Lower leg skin (tissue), 3 donors: ENCODE results near the gene TMEM37.

ENCODE experiments used
- POLR2A ChIP-seq, 2 donors: fragments of 450-650 bp; IDR thresholded peaks; one replicate each; pipeline ENCODE4 v1.6.1; 2016 to 2017; ENCODE audit warnings: antibody characterized with exemption in 2 of 2, mild to moderate bottlenecking in 1 of 2, moderate library complexity in 1 of 2
- TF ChIP-seq, protein P1 (sequence below), 3 donors: fragments of 450-650 bp; IDR thresholded peaks; one replicate each; pipeline ENCODE4 v1.5.1; 2016; ENCODE audit warnings: antibody characterized with exemption in 3 of 3, mild to moderate bottlenecking in 3 of 3, moderate library complexity in 2 of 3

GRCh38 chr2:119384971-119385370, 46.7 kb upstream of the TMEM37 start:
- TF ChIP-seq, protein P1, sequence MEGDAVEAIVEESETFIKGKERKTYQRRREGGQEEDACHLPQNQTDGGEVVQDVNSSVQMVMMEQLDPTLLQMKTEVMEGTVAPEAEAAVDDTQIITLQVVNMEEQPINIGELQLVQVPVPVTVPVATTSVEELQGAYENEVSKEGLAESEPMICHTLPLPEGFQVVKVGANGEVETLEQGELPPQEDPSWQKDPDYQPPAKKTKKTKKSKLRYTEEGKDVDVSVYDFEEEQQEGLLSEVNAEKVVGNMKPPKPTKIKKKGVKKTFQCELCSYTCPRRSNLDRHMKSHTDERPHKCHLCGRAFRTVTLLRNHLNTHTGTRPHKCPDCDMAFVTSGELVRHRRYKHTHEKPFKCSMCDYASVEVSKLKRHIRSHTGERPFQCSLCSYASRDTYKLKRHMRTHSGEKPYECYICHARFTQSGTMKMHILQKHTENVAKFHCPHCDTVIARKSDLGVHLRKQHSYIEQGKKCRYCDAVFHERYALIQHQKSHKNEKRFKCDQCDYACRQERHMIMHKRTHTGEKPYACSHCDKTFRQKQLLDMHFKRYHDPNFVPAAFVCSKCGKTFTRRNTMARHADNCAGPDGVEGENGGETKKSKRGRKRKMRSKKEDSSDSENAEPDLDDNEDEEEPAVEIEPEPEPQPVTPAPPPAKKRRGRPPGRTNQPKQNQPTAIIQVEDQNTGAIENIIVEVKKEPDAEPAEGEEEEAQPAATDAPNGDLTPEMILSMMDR (IDR thresholded peaks at IDR 0.05), result no peak
- no peak for TF ChIP-seq POLR2A (IDR thresholded peaks at IDR 0.05)
